Loucy (cell line): ENCODE measurements around the gene SRSF8.

Experiments used
- H2AFZ ChIP-seq: fragments of 200-600 bp; sonication (generic); 2 replicates; pipeline ENCODE4 v1.6.0; 2016; ENCODE audit warnings: antibody characterized with exemption, mild to moderate bottlenecking, low read length, moderate library complexity
- H3F3A ChIP-seq: fragments of 200-600 bp; 2 replicates; pipeline ENCODE4 v1.6.0; 2016; ENCODE audit warnings: antibody characterized with exemption, low read depth, mild to moderate bottlenecking
- H3K27me3 ChIP-seq: fragments of 200-600 bp; sonication (generic); 2 replicates; pipeline ENCODE4 v1.6.1; 2014; ENCODE audit warnings: low read length, mild to moderate bottlenecking; ENCODE audit not compliant: insufficient read depth, poor library complexity, severe bottlenecking
- H3K36me3 ChIP-seq: fragments of 200-600 bp; sonication (generic); 2 replicates; pipeline ENCODE4 v1.6.1; 2016; ENCODE audit warnings: low read length; ENCODE audit not compliant: insufficient read depth
- H3K4me1 ChIP-seq: fragments of 200-600 bp; sonication (generic); 2 replicates; pipeline ENCODE4 v1.5.1; 2014; ENCODE audit warnings: low read length, mild to moderate bottlenecking; ENCODE audit not compliant: insufficient read depth, poor library complexity, severe bottlenecking
- H3K4me2 ChIP-seq: fragments of 200-600 bp; sonication (generic); 2 replicates; pipeline ENCODE4 v1.6.0; 2014; ENCODE audit warnings: antibody characterized with exemption, low read length, low read depth, mild to moderate bottlenecking; ENCODE audit not compliant: poor library complexity, severe bottlenecking
- H3K4me3 ChIP-seq: fragments of 200-600 bp; sonication (generic); 2 replicates; pipeline ENCODE4 v1.5.1; 2014; ENCODE audit warnings: low read length, mild to moderate bottlenecking, mixed read lengths; ENCODE audit not compliant: poor library complexity, severe bottlenecking
- H3K79me2 ChIP-seq: fragments of 200-600 bp; sonication (generic); 2 replicates; pipeline ENCODE4 v1.6.1; 2014; ENCODE audit warnings: low read length; ENCODE audit not compliant: insufficient read depth
- H3K9ac ChIP-seq: fragments of 200-600 bp; sonication (generic); 2 replicates; pipeline ENCODE4 v1.6.0; 2014; ENCODE audit warnings: mild to moderate bottlenecking, low read depth, low read length, moderate library complexity; ENCODE audit not compliant: poor library complexity, severe bottlenecking
- H3K9me2 ChIP-seq: fragments of 200-600 bp; sonication (generic); replicated peaks from 2 replicates; pipeline ENCODE4 v1.6.1; 2016; ENCODE audit warnings: low read depth, low read length, mixed read lengths
- H3K9me3 ChIP-seq: fragments of 200-600 bp; sonication (generic); 2 replicates; pipeline ENCODE4 v1.6.1; 2014; ENCODE audit warnings: mild to moderate bottlenecking, antibody characterized with exemption, low read length, low read depth; ENCODE audit not compliant: insufficient read depth
- H4K20me1 ChIP-seq: fragments of 200-600 bp; sonication (generic); 2 replicates; pipeline ENCODE4 v1.6.0; 2014; ENCODE audit warnings: antibody characterized with exemption, low read length, mild to moderate bottlenecking; ENCODE audit not compliant: insufficient read depth, poor library complexity, severe bottlenecking
- EZH2phosphoT487 ChIP-seq: fragments of 200-600 bp; IDR thresholded peaks from 2 replicates; pipeline ENCODE4 v1.6.1; 2018; ENCODE audit warnings: antibody characterized with exemption, mild to moderate bottlenecking, moderate library complexity, borderline replicate concordance
- TF ChIP-seq, protein P1 (sequence below): fragments of 200-600 bp; sonication (generic); conservative IDR thresholded peaks from 2 replicates; pipeline ENCODE4 v1.5.1; 2014; ENCODE audit warnings: mild to moderate bottlenecking, antibody characterized with exemption, low read length

SRSF8 gene

GRCh38 chr11:95115597-95115996 lies 48.9 kb downstream of the SRSF8 start:
- Histone ChIP-seq H2AFZ (no peak overlapping the region), H3K9me2 (no peaks in the 10 kb centered on the region), H3K79me2 (peaks cover 45% of the 10 kb centered on the region; the same call in 1 of the 2 replicates), H3K9ac (no peak overlapping the region), H3K36me3 (no peaks in the 10 kb centered on the region), H3K4me1 (peaks cover 1% of the 10 kb centered on the region), H4K20me1 (no peaks in the 10 kb centered on the region), H3K4me3 (no peak overlapping the region), H3K9me3 (no peaks in the 10 kb centered on the region), H3K27me3 (no peaks in the 10 kb centered on the region), H3F3A (no peaks in the 10 kb centered on the region), H3K4me2 (no peak overlapping the region)
- TF ChIP-seq, protein P1, sequence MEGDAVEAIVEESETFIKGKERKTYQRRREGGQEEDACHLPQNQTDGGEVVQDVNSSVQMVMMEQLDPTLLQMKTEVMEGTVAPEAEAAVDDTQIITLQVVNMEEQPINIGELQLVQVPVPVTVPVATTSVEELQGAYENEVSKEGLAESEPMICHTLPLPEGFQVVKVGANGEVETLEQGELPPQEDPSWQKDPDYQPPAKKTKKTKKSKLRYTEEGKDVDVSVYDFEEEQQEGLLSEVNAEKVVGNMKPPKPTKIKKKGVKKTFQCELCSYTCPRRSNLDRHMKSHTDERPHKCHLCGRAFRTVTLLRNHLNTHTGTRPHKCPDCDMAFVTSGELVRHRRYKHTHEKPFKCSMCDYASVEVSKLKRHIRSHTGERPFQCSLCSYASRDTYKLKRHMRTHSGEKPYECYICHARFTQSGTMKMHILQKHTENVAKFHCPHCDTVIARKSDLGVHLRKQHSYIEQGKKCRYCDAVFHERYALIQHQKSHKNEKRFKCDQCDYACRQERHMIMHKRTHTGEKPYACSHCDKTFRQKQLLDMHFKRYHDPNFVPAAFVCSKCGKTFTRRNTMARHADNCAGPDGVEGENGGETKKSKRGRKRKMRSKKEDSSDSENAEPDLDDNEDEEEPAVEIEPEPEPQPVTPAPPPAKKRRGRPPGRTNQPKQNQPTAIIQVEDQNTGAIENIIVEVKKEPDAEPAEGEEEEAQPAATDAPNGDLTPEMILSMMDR: no peak
- TF ChIP-seq EZH2phosphoT487: no peak

DNA sequence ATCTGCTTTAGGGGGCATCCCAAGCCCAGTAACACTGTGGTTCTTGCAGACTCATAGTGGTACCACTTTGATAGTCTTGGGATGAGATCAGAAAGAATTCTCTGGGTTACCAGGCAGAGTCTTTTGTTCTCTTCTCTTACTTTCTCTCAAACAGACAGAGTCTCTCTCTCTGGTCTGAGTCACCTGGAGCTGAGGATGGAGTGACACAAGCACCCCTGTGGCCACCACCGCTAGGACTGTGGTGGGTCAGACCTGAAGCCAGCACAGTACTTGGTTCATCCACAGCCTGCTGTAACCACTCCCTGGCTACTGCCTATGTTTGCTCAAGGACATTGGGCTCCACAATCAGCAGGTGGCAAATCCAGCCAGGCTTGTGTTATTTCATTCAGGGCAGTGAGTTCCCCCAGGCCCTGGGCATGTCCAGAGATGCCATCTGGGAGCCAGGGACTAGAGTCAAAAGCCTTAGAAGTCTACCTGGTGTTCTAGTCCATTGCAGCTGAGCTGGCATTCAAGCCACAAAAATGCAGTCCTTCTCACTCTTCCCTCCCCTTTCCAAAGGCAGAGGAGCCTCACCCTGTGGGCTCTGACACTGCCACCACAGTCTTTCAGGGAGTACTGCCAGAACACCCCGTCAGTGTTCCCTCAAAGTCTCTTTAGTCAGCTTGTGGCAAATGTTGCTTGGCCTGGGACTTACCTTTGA lies 52.8 kb downstream of the SRSF8 start:
- Histone ChIP-seq H3K9ac (no peak overlapping the region), H3F3A (no peaks in the 10 kb centered on the region), H3K79me2 (peaks cover 37% of the 10 kb centered on the region; the same call in 1 of the 2 replicates), H3K4me2 (no peak overlapping the region), H3K9me2 (no peaks in the 10 kb centered on the region), H4K20me1 (no peaks in the 10 kb centered on the region), H3K4me1 (peaks cover 2% of the 10 kb centered on the region), H3K27me3 (no peaks in the 10 kb centered on the region), H3K4me3 (no peak overlapping the region), H2AFZ (no peak overlapping the region), H3K9me3 (no peaks in the 10 kb centered on the region), H3K36me3 (no peaks in the 10 kb centered on the region)
- TF ChIP-seq, protein P1: no peak
- TF ChIP-seq EZH2phosphoT487: no peak
